Central memory CD8-positive, alpha-beta T cell (primary cell): ENCODE results near the gene RFC1.
A peak's percentile ranks its signal among the peaks of the same experiment; 100 is the strongest.
"Not testable (repeated sequence)": the region's sequence is repeated elsewhere in the genome, so short reads cannot be mapped to it uniquely, and the experiment has no call there.

Experiments used
- ATAC-seq: fragments of 150-1000 bp; cut with Tn5 transposase; replicated peaks from 2 replicates; pipeline ENCODE4 v1.10.0; 2022; ENCODE audit warnings: mild to moderate bottlenecking, moderate FRiP score, moderate number of reproducible peaks; ENCODE audit not compliant: poor library complexity, severe bottlenecking; ENCODE audit errors: extremely low read depth
- DNase-seq, 2 donors: peaks; one replicate each; pipeline ENCODE4 v3.0.0; 2021; ENCODE audit warnings: low spot score in 2 of 2
- H3K27ac Mint-ChIP-seq: one replicate; pipeline ENCODE4 v1.8.0; 2022; ENCODE audit warnings: low read depth, mild to moderate bottlenecking, moderate library complexity, mixed read lengths
- H3K27me3 Mint-ChIP-seq: one replicate; pipeline ENCODE4 v1.8.0; 2022; ENCODE audit warnings: mixed read lengths
- H3K36me3 Mint-ChIP-seq: one replicate; pipeline ENCODE4 v1.8.0; 2022; ENCODE audit warnings: mild to moderate bottlenecking, moderate library complexity, mixed read lengths; ENCODE audit not compliant: insufficient read depth
- H3K4me1 Mint-ChIP-seq: one replicate; pipeline ENCODE4 v1.8.0; 2022; ENCODE audit warnings: mixed read lengths
- H3K4me3 Mint-ChIP-seq: one replicate; pipeline ENCODE4 v1.8.0; 2022; ENCODE audit warnings: mild to moderate bottlenecking, moderate library complexity, mixed read lengths
- H3K9me3 Mint-ChIP-seq: one replicate; pipeline ENCODE4 v1.8.0; 2022; ENCODE audit warnings: mixed read lengths

The RFC1 gene

GRCh38 chr4:39286263-39286662 lies 79.9 kb downstream of the RFC1 start:
- no peak for ATAC-seq
- Mint-ChIP-seq H3K36me3 (peaks cover 38% of the 10 kb centered on the region), H3K27ac (no peak overlapping the region), H3K9me3 (no peaks in the 10 kb centered on the region), H3K4me3 (no peak overlapping the region), H3K4me1 (no peaks in the 10 kb centered on the region), H3K27me3 (no peaks in the 10 kb centered on the region)
- DNase-seq = no peak

- Mint-ChIP-seq H3K27ac (no peak overlapping the region), H3K4me1 (no peaks in the 10 kb centered on the region), H3K4me3 (no peak overlapping the region), H3K27me3 (no peaks in the 10 kb centered on the region), H3K9me3 (no peaks in the 10 kb centered on the region), H3K36me3 (peaks cover 35% of the 10 kb centered on the region)
- ATAC-seq (no peak), DNase-seq (no peak)
These were observed 80.3 kb downstream of the RFC1 start for GRCh38 chr4:39285853-39286252.

- H3K9me3 Mint-ChIP-seq = no peaks in the 10 kb centered on the region
- no peaks in the 10 kb centered on the region for H3K4me1 Mint-ChIP-seq
- no peak overlapping the region for H3K27ac Mint-ChIP-seq
- H3K36me3 Mint-ChIP-seq = peaks cover 29% of the 10 kb centered on the region
- H3K27me3 Mint-ChIP-seq = no peaks in the 10 kb centered on the region
- DNase-seq (no peak), ATAC-seq (no peak)
- H3K4me3 Mint-ChIP-seq = no peak overlapping the region
These were observed 80.9 kb downstream of the RFC1 start for GRCh38 chr4:39285111-39285795.

GRCh38 chr4:39280770-39281169 lies 85.4 kb downstream of the RFC1 start:
- no peaks in the 10 kb centered on the region for H3K27me3 Mint-ChIP-seq
- DNase-seq (no peak), ATAC-seq (no peak)
- H3K9me3 Mint-ChIP-seq = no peaks in the 10 kb centered on the region
- no peak overlapping the region for H3K27ac Mint-ChIP-seq
- H3K36me3 Mint-ChIP-seq = peaks cover 3% of the 10 kb centered on the region
- H3K4me1 Mint-ChIP-seq = no peaks in the 10 kb centered on the region
- H3K4me3 Mint-ChIP-seq = no peak overlapping the region

GRCh38 chr4:39279416-39279815 lies 86.7 kb downstream of the RFC1 start:
- H3K4me3 Mint-ChIP-seq = no peak overlapping the region
- peak overlapping the region; percentile 57 for H3K27ac Mint-ChIP-seq
- H3K4me1 Mint-ChIP-seq = no peaks in the 10 kb centered on the region
- no peaks in the 10 kb centered on the region for H3K27me3 Mint-ChIP-seq
- H3K9me3 Mint-ChIP-seq = no peaks in the 10 kb centered on the region
- ATAC-seq = no peak
- H3K36me3 Mint-ChIP-seq = peaks cover 2% of the 10 kb centered on the region
- DNase-seq = no peak

- Mint-ChIP-seq H3K9me3 (no peaks in the 10 kb centered on the region), H3K27ac (no peak overlapping the region), H3K27me3 (no peaks in the 10 kb centered on the region), H3K4me3 (no peak overlapping the region), H3K36me3 (peaks cover 2% of the 10 kb centered on the region), H3K4me1 (no peaks in the 10 kb centered on the region)
- DNase-seq = no peak
- ATAC-seq = no peak
These were observed 87.7 kb downstream of the RFC1 start for GRCh38 chr4:39278476-39278875.

GRCh38 chr4:39277661-39278060 lies 88.5 kb downstream of the RFC1 start:
- not testable (repeated sequence) for H3K9me3 Mint-ChIP-seq, DNase-seq, H3K36me3 Mint-ChIP-seq, H3K27ac Mint-ChIP-seq, H3K4me3 Mint-ChIP-seq, ATAC-seq, H3K4me1 Mint-ChIP-seq, H3K27me3 Mint-ChIP-seq

- H3K36me3 Mint-ChIP-seq = peaks cover 3% of the 10 kb centered on the region
- H3K4me1 Mint-ChIP-seq = no peaks in the 10 kb centered on the region
These were observed 91.7 kb downstream of the RFC1 start for GRCh38 chr4:39274503-39274902.

GRCh38 chr4:39263895-39264294 lies 102.3 kb downstream of the RFC1 start:
- Mint-ChIP-seq H3K27ac (no peak overlapping the region), H3K9me3 (no peaks in the 10 kb centered on the region), H3K4me1 (no peaks in the 10 kb centered on the region), H3K4me3 (no peak overlapping the region), H3K36me3 (peaks cover 2% of the 10 kb centered on the region), H3K27me3 (no peaks in the 10 kb centered on the region)
- no peak for DNase-seq
- ATAC-seq = no peak

More at GRCh38 chr4:39274503-39274902, 91.7 kb downstream of the RFC1 start:
- no peak for DNase-seq
- Mint-ChIP-seq H3K27ac (no peak overlapping the region), H3K27me3 (no peaks in the 10 kb centered on the region), H3K9me3 (no peaks in the 10 kb centered on the region), H3K4me3 (no peak overlapping the region)
- ATAC-seq = no peak

GRCh38 chr4:39259571-39260330 lies 106.4 kb downstream of the RFC1 start:
- H3K4me1 Mint-ChIP-seq = no peaks in the 10 kb centered on the region
- no peak overlapping the region for H3K27ac Mint-ChIP-seq
- no peak overlapping the region for H3K4me3 Mint-ChIP-seq
- peaks cover 4% of the 10 kb centered on the region for H3K36me3 Mint-ChIP-seq
- no peaks in the 10 kb centered on the region for H3K9me3 Mint-ChIP-seq
- ATAC-seq (no peak), DNase-seq (no peak)
- no peaks in the 10 kb centered on the region for H3K27me3 Mint-ChIP-seq

GRCh38 chr4:39256436-39256835 lies 109.7 kb downstream of the RFC1 start:
- Mint-ChIP-seq H3K27me3 (no peaks in the 10 kb centered on the region), H3K27ac (no peak overlapping the region), H3K4me1 (no peaks in the 10 kb centered on the region), H3K9me3 (no peaks in the 10 kb centered on the region), H3K36me3 (peaks cover 4% of the 10 kb centered on the region), H3K4me3 (no peak overlapping the region)
- DNase-seq (no peak), ATAC-seq (no peak)

- H3K36me3 Mint-ChIP-seq = peaks cover 4% of the 10 kb centered on the region
- no peaks in the 10 kb centered on the region for H3K9me3 Mint-ChIP-seq
- no peak overlapping the region for H3K27ac Mint-ChIP-seq
- no peak overlapping the region for H3K4me3 Mint-ChIP-seq
- ATAC-seq (no peak), DNase-seq (no peak)
- no peaks in the 10 kb centered on the region for H3K27me3 Mint-ChIP-seq
- H3K4me1 Mint-ChIP-seq = no peaks in the 10 kb centered on the region
These were observed 110.3 kb downstream of the RFC1 start for GRCh38 chr4:39255871-39256270.

GRCh38 chr4:39255266-39255665 lies 110.9 kb downstream of the RFC1 start:
- H3K4me1 Mint-ChIP-seq = no peaks in the 10 kb centered on the region
- no peak for ATAC-seq
- no peak overlapping the region for H3K27ac Mint-ChIP-seq

More at GRCh38 chr4:39255266-39255665, 110.9 kb downstream of the RFC1 start:
- no peak overlapping the region for H3K4me3 Mint-ChIP-seq
- H3K9me3 Mint-ChIP-seq = no peaks in the 10 kb centered on the region
- H3K36me3 Mint-ChIP-seq = peaks cover 4% of the 10 kb centered on the region
- no peaks in the 10 kb centered on the region for H3K27me3 Mint-ChIP-seq
- DNase-seq = no peak
